Endothelial cell of umbilical vein (primary cell): ENCODE results near the gene PDE4C.

Experiments used
- EZH2 ChIP-seq: IDR thresholded peaks from 2 replicates; pipeline ENCODE4 v1.6.1; 2012; ENCODE audit warnings: borderline replicate concordance, low read depth, mild to moderate bottlenecking, moderate library complexity, low read length, inconsistent platforms; ENCODE audit not compliant: severe bottlenecking
- FOS ChIP-seq: IDR thresholded peaks from 2 replicates; pipeline ENCODE4 v1.6.1; 2011; ENCODE audit warnings: mild to moderate bottlenecking, low read length, moderate library complexity, borderline replicate concordance; ENCODE audit not compliant: insufficient read depth
- JUN ChIP-seq: IDR thresholded peaks from 2 replicates; pipeline ENCODE4 v1.6.1; 2011; ENCODE audit warnings: borderline replicate concordance, low read depth; ENCODE audit not compliant: insufficient read length, insufficient read depth
- POLR2A ChIP-seq: IDR thresholded peaks from 2 replicates; pipeline ENCODE4 v1.6.1; 2012; ENCODE audit warnings: low read depth, mild to moderate bottlenecking, control low read depth, low read length
- TF ChIP-seq, protein P1 (sequence below), 2 donors: IDR thresholded peaks; 1 replicate in 1 of 2; 2 replicates in 1 of 2; pipeline ENCODE4 v1.5.1; 2011; ENCODE audit warnings: low read length in 2 of 2, mild to moderate bottlenecking in 2 of 2, moderate library complexity in 2 of 2, control low read depth in 1 of 2, inconsistent platforms in 1 of 2, low read depth in 1 of 2; ENCODE audit not compliant: insufficient read depth in 1 of 2; ENCODE audit errors: extremely low read depth in 1 of 2

DNA sequence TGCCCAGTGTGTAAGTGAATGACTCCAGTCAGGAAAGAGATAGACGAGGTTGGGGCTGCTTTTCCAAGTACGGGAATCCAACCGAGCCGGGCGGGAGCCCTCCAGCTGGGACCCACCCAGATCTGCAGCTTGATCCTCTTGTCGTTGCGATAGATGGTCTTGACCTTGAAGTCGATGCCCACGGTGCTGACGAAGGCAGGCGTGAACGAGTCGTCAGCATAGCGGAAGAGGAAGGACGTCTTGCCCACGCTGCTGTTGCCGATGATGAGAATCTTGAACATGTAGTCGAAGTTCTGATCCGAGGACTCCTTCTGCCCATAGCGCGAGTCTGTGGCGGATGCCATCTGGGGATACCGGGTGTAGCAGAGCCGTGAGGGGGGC is 23.9 kb downstream of the PDE4C start:
- TF ChIP-seq POLR2A (no peak), EZH2 (no peak), FOS (no peak), JUN (no peak)
- TF ChIP-seq, protein P1, sequence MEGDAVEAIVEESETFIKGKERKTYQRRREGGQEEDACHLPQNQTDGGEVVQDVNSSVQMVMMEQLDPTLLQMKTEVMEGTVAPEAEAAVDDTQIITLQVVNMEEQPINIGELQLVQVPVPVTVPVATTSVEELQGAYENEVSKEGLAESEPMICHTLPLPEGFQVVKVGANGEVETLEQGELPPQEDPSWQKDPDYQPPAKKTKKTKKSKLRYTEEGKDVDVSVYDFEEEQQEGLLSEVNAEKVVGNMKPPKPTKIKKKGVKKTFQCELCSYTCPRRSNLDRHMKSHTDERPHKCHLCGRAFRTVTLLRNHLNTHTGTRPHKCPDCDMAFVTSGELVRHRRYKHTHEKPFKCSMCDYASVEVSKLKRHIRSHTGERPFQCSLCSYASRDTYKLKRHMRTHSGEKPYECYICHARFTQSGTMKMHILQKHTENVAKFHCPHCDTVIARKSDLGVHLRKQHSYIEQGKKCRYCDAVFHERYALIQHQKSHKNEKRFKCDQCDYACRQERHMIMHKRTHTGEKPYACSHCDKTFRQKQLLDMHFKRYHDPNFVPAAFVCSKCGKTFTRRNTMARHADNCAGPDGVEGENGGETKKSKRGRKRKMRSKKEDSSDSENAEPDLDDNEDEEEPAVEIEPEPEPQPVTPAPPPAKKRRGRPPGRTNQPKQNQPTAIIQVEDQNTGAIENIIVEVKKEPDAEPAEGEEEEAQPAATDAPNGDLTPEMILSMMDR (IDR thresholded peaks at IDR 0.05; ENCODE audit: extremely low read depth in 1 of 2, insufficient read depth in 1 of 2, low read depth in 1 of 2, low read length in 2 of 2) = no peak
